Measurements from ENCODE around the gene SLC25A39.
"Not testable (repeated sequence)": the region's sequence is repeated elsewhere in the genome, so short reads cannot be mapped to it uniquely, and the experiment has no call there.

SLC25A39 gene

GRCh38 chr17:44353672-44354331 lies 29.2 kb upstream of the SLC25A39 start:
- peak; percentile 51 for DNase-seq

- peak; percentile 53 for DNase-seq
These were observed 28.4 kb upstream of the SLC25A39 start for GRCh38 chr17:44352828-44353671.

- DNase-seq, result peak; percentile 38
These were observed 27.6 kb upstream of the SLC25A39 start for GRCh38 chr17:44351961-44352827.

- no peak for DNase-seq
These were observed 26.8 kb upstream of the SLC25A39 start for GRCh38 chr17:44351464-44351863.

- peak; percentile 65 for DNase-seq
These were observed 26.2 kb upstream of the SLC25A39 start for GRCh38 chr17:44350733-44351226.

- DNase-seq, result no peak
These were observed 25.0 kb upstream of the SLC25A39 start for GRCh38 chr17:44349553-44350070.

GRCh38 chr17:44348988-44349364 lies 24.4 kb upstream of the SLC25A39 start:
- DNase-seq, result no peak

GRCh38 chr17:44348234-44348987 lies 23.8 kb upstream of the SLC25A39 start:
- DNase-seq, result no peak

- DNase-seq, result not testable (repeated sequence)
These were observed 22.8 kb upstream of the SLC25A39 start for GRCh38 chr17:44347206-44348055.

- DNase-seq, result no peak
These were observed 21.6 kb upstream of the SLC25A39 start for GRCh38 chr17:44346064-44346844.

GRCh38 chr17:44345454-44346026 lies 20.9 kb upstream of the SLC25A39 start:
- peak; percentile 65 for DNase-seq

- DNase-seq, result peak; percentile 98
These were observed 20.4 kb upstream of the SLC25A39 start, which contains the start of gene GRN for GRCh38 chr17:44344939-44345453. GRN (plus strand) TSS chr17:44345302; CDS start chr17:44349165, 3,863 bp downstream.

GRCh38 chr17:44343510-44344209 lies 19.0 kb upstream of the SLC25A39 start:
- DNase-seq, result no peak

- DNase-seq, result not testable (repeated sequence)
These were observed 15.9 kb upstream of the SLC25A39 start for GRCh38 chr17:44340553-44340952.

- peak; percentile 17 for DNase-seq
These were observed 14.1 kb upstream of the SLC25A39 start for GRCh38 chr17:44338702-44339101.

- DNase-seq, result peak; percentile 30
These were observed 11.3 kb upstream of the SLC25A39 start for GRCh38 chr17:44335968-44336367.

GRCh38 chr17:44335564-44335963 lies 10.9 kb upstream of the SLC25A39 start:
- DNase-seq, result no peak

GRCh38 chr17:44334727-44335126 lies 10.1 kb upstream of the SLC25A39 start:
- DNase-seq, result no peak

GRCh38 chr17:44334315-44334714 lies 9.7 kb upstream of the SLC25A39 start:
- DNase-seq, result no peak
